HepG2 (cell line): ENCODE measurements around the gene MTFR1L. TPM values are rescaled to one million over a fixed set of nuclear protein-coding genes. Genes with fewer than 3 reads are reported as not detected.

Experiments used
- ATAC-seq: fragments of 200-7000 bp; cut with Tn5 transposase; 3 replicates; pipeline ENCODE4 v1.9.1; 2020; ENCODE audit warnings: mild to moderate bottlenecking, moderate library complexity
- BruUV-seq: library from RNA; stranded (reverse); fragments of 400-500 nt; replicated peaks from 2 replicates; lab custom pipeline; 2021; lab: Mats Ljungman, UMichigan
- CTCF ChIA-PET: fragments of 300-600 bp; formaldehyde crosslinking; extraction: SDS; loops from one replicate; lab custom pipeline; 2021; ENCODE audit warnings: low total read pairs, inconsistent platforms, low intra/inter-chr PET ratio; lab: Yijun Ruan, JAX
- POLR2A ChIA-PET: fragments of 350-600 bp; sonication (Branson Sonifier 250); formaldehyde crosslinking; loops from one replicate; lab custom pipeline; 2020; ENCODE audit warnings: antibody characterized with exemption, inconsistent platforms; lab: Yijun Ruan, JAX
- DNase-seq: peaks from one replicate; pipeline ENCODE4 v3.0.0-alpha.2; 2015; ENCODE audit warnings: low spot score
- FAIRE-seq: peaks from 3 replicates; lab custom pipeline; 2011; peaks lifted over from hg19 to GRCh38; lab: Jason Lieb, UNC
- H2AFZ ChIP-seq: one replicate; pipeline ENCODE4 v1.6.1; 2011; ENCODE audit warnings: low read length, inconsistent platforms
- H3K27ac ChIP-seq: fragments of 300-600 bp; 3 replicates; pipeline ENCODE4 v1.8.0; 2011; ENCODE audit warnings: mixed run types, mild to moderate bottlenecking, mixed read lengths, low read length, inconsistent platforms; ENCODE audit not compliant: insufficient read depth; ENCODE audit errors: extremely low read length
- H3K27me3 ChIP-seq, 2 experiments: fragments of 200-600 bp in 1 of 2; 2 replicates in 1 of 2; 3 replicates in 1 of 2; pipeline versions ENCODE4 v1.6.0 to v1.8.0; 2011; ENCODE audit warnings: low read length in 2 of 2, mild to moderate bottlenecking in 2 of 2, moderate library complexity in 2 of 2, inconsistent platforms in 1 of 2; ENCODE audit not compliant: insufficient read depth in 2 of 2, control insufficient read depth in 1 of 2
- H3K36me3 ChIP-seq, 2 experiments: fragments of 200-600 bp in 1 of 2; replicated peaks in 1 of 2; 2 replicates in 1 of 2; 3 replicates in 1 of 2; pipeline versions ENCODE4 v1.5.1 to v1.8.0; 2011; ENCODE audit warnings: low read length in 2 of 2, inconsistent platforms in 1 of 2; ENCODE audit not compliant: insufficient read depth in 2 of 2, control insufficient read depth in 1 of 2
- H3K4me1 ChIP-seq: 2 replicates; pipeline ENCODE4 v1.5.1; 2012; ENCODE audit warnings: low read length, inconsistent platforms; ENCODE audit not compliant: insufficient read depth
- H3K4me2 ChIP-seq: 2 replicates; pipeline ENCODE4 v1.6.0; 2011; ENCODE audit warnings: low read depth, low read length, inconsistent platforms
- H3K4me3 ChIP-seq, 3 experiments: fragments of 200-600 bp in 1 of 3; sonication (generic), shearing (Covaris generic) in 1 of 3; replicated peaks in 1 of 3; 2 replicates each; pipeline ENCODE4 v1.5.1; 2011 to 2016; ENCODE audit warnings: low read length in 3 of 3, inconsistent platforms in 2 of 3, low read depth in 2 of 3, mild to moderate bottlenecking in 2 of 3, control low read depth in 1 of 3, mixed read lengths in 1 of 3; ENCODE audit not compliant: insufficient read depth in 1 of 3
- H3K79me2 ChIP-seq: one replicate; pipeline ENCODE4 v1.6.1; 2011; ENCODE audit warnings: low read length, inconsistent platforms; ENCODE audit not compliant: insufficient read depth
- H3K9ac ChIP-seq: 2 replicates; pipeline ENCODE4 v1.6.0; 2011; ENCODE audit warnings: mild to moderate bottlenecking, low read depth, low read length, inconsistent platforms; ENCODE audit not compliant: insufficient read depth
- H3K9me3 ChIP-seq: 2 replicates; pipeline ENCODE4 v1.5.1; 2012; ENCODE audit warnings: mild to moderate bottlenecking, low read length
- H4K20me1 ChIP-seq: 2 replicates; pipeline ENCODE4 v1.6.0; 2011; ENCODE audit warnings: inconsistent platforms, mild to moderate bottlenecking, low read length, moderate library complexity; ENCODE audit not compliant: insufficient read depth
- CEBPG ChIP-seq: IDR thresholded peaks from 2 replicates; pipeline ENCODE4 v1.6.1; 2016
- KLF13 ChIP-seq: sonication (generic); formaldehyde crosslinking; IDR thresholded peaks from 2 replicates; pipeline ENCODE4 v1.4.0; 2020; ENCODE audit warnings: mild to moderate bottlenecking, missing genetic modification reagents
- KMT2A ChIP-seq: sonication (generic); formaldehyde crosslinking; IDR thresholded peaks from 2 replicates; pipeline ENCODE4 v1.4.0; 2020; ENCODE audit warnings: missing genetic modification reagents
- NFATC3 ChIP-seq: sonication (generic); formaldehyde crosslinking; IDR thresholded peaks from 2 replicates; pipeline ENCODE4 v1.5.1; 2020; ENCODE audit warnings: mild to moderate bottlenecking, missing genetic modification reagents
- ZFP36L2 ChIP-seq: sonication (generic); formaldehyde crosslinking; IDR thresholded peaks from 2 replicates; pipeline ENCODE4 v1.4.0; 2020; ENCODE audit warnings: missing genetic modification reagents
- ZNF33B ChIP-seq: sonication (generic); formaldehyde crosslinking; IDR thresholded peaks from 2 replicates; pipeline ENCODE4 v1.5.1; 2020; ENCODE audit warnings: mild to moderate bottlenecking, missing genetic modification reagents
- ZNF569 ChIP-seq: sonication (generic); formaldehyde crosslinking; IDR thresholded peaks from 2 replicates; pipeline ENCODE4 v1.5.0; 2020; ENCODE audit warnings: mild to moderate bottlenecking, missing genetic modification reagents, moderate library complexity, borderline replicate concordance
- ZNF724P ChIP-seq: sonication (generic); formaldehyde crosslinking; IDR thresholded peaks from 2 replicates; pipeline ENCODE4 v1.8.0; 2022; ENCODE audit warnings: missing genetic modification reagents, borderline replicate concordance
- ZSCAN12 ChIP-seq: sonication (generic); formaldehyde crosslinking; IDR thresholded peaks from 2 replicates; pipeline ENCODE4 v1.9.0; 2021; ENCODE audit warnings: mild to moderate bottlenecking, missing genetic modification reagents
- WGBS: methylation state at CpG from one replicate; pipeline ENCODE4 v1.1.6; 2017; ENCODE audit warnings: low lambda C conversion rate; 5-methylcytosine and 5-hydroxymethylcytosine counted together
- in situ Hi-C: cut with HindIII; loops from 2 replicates; pipeline ENCODE4 v1.10.0; 2017; ENCODE audit warnings: low pct_unique_long_range_greater_than_20kb; ENCODE audit not compliant: extremely low pct_ligation_motif_present
- intact Hi-C: fragments of 100-400 bp; cut with micrococcal nuclease; formaldehyde crosslinking; loops from one replicate; pipeline ENCODE4 v1.10.0; 2022; ENCODE audit not compliant: unreplicated experiment
- polyA plus RNA-seq, 8 experiments: library from polyadenylated mRNA; depleted of rRNA in 3 of 8; stranded (reverse) in 7 of 8; unstranded in 1 of 8; fragments of >200 nt; fragmentation: Illumina TruSeq in 4 of 8; extraction: Trizol in 4 of 8; gene quantifications; 2 replicates each; pipeline versions ENCODE4 v1.2.1 to v1.2.3, GENCODE V29; 2011 to 2016; ENCODE audit warnings: low read depth in 4 of 8, missing spikeins in 1 of 8, mixed read lengths in 1 of 8; ENCODE audit not compliant: insufficient read depth in 1 of 8
- total RNA-seq, 5 experiments: library from RNA; depleted of rRNA; stranded (reverse); fragments of >200 nt; fragmentation: Illumina TruSeq; extraction: Trizol; gene quantifications; 2 replicates each; pipeline ENCODE4 v1.2.3, GENCODE V29; 2016; ENCODE audit warnings: low read depth in 1 of 5
- TF ChIP-seq, protein P1 (sequence below): sonication (generic); formaldehyde crosslinking; IDR thresholded peaks from 2 replicates; pipeline ENCODE4 v1.5.1; 2020; ENCODE audit warnings: mild to moderate bottlenecking, missing genetic modification reagents, moderate library complexity

Gene MTFR1L
- total and polyA plus RNA-seq, 2 of the 13 experiments (the other 11 are each of a cell fraction or from before 2014, with no cell fraction given), result 38.0 to 55.7 TPM

DNA sequence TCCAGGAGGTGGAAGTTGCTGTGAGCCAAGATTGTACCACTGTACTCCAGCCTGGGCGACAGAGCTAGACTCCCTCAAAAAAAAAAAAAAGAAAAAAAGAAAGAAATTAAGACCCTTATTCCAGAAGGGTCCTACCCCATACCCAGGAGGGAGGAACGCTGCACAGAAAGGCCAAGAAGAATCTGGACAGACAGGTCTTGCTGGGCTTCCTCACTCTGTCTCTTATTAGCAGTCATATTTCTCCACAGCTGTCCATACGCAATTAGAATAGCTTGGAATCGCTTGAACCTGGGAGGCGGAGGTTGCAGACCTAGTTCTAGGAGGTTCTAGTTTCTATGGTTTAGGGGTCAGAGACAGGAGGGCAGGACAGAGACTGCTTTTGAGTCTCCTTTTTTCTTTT is 58.9 kb downstream of the MTFR1L start (continued):
- TF ChIP-seq ZNF33B (no peak), ZSCAN12 (CRISPR knock-in tag) (no peak), KLF13 (no peak), ZNF569 (CRISPR knock-in tag) (no peak), ZNF724P (CRISPR knock-in tag) (no peak), ZFP36L2 (CRISPR knock-in tag) (no peak)

DNA sequence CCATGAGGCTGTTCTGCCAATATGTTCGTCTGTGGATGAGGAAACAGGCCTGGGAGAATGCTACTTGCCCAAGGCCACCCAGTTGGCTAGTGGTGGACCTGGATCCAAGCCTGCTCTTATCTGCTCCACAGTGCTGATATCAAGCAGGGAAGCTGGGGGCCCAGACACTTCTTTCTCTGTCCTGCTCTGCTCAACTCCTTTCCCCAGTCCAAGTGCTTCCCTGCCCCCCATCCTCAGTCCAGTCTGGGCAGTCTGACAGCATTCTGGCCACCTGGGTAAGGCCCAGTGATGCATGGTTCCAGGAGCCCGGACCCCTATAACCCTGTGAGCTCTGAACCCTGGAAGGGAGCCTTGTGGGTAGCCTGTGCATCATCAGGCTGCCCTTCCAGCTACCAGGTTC is 59.9 kb downstream of the MTFR1L start:
- no peak overlapping the region for H3K27ac ChIP-seq
- no peak overlapping the region for H3K9ac ChIP-seq
- no peak overlapping the region; a peak in 1 of 6 replicates for H3K4me3 ChIP-seq
- peak overlapping the region; percentile 47 for H3K4me2 ChIP-seq
- CTCF ChIA-PET, result no interaction called here
- no peaks in the 10 kb centered on the region for H3K9me3 ChIP-seq
- intact Hi-C loops, result no loop called here
- POLR2A ChIA-PET, result interaction anchor here (0.7 to 1.2 kb wide), 3 partner anchors 12 to 118 kb away, joined by 3 to 4 read pairs (median 3); partner anchors contain the start of gene PAFAH2
- peaks cover 4% of the 10 kb centered on the region for H3K79me2 ChIP-seq
- ATAC-seq, result peak; percentile 15
- no peaks in the 10 kb centered on the region for H4K20me1 ChIP-seq
- 0% methylated on average over 2 of the region's 2 CpGs for WGBS
- BruUV-seq, result no TSS peak
- no peaks in the 10 kb centered on the region; a peak in 1 of 5 replicates for H3K27me3 ChIP-seq
- DNase-seq, result no peak
- no peaks in the 10 kb centered on the region for H3K36me3 ChIP-seq
- peaks cover 52% of the 10 kb centered on the region for H3K4me1 ChIP-seq
- in situ Hi-C loops, result no loop called here
- H2AFZ ChIP-seq, result no peak overlapping the region
- FAIRE-seq, result no peak
- TF ChIP-seq CEBPG (CRISPR knock-in tag), result 0 out of 2 replicates have a peak, but pooled peaks have one; percentile 4
- TF ChIP-seq, protein P1, sequence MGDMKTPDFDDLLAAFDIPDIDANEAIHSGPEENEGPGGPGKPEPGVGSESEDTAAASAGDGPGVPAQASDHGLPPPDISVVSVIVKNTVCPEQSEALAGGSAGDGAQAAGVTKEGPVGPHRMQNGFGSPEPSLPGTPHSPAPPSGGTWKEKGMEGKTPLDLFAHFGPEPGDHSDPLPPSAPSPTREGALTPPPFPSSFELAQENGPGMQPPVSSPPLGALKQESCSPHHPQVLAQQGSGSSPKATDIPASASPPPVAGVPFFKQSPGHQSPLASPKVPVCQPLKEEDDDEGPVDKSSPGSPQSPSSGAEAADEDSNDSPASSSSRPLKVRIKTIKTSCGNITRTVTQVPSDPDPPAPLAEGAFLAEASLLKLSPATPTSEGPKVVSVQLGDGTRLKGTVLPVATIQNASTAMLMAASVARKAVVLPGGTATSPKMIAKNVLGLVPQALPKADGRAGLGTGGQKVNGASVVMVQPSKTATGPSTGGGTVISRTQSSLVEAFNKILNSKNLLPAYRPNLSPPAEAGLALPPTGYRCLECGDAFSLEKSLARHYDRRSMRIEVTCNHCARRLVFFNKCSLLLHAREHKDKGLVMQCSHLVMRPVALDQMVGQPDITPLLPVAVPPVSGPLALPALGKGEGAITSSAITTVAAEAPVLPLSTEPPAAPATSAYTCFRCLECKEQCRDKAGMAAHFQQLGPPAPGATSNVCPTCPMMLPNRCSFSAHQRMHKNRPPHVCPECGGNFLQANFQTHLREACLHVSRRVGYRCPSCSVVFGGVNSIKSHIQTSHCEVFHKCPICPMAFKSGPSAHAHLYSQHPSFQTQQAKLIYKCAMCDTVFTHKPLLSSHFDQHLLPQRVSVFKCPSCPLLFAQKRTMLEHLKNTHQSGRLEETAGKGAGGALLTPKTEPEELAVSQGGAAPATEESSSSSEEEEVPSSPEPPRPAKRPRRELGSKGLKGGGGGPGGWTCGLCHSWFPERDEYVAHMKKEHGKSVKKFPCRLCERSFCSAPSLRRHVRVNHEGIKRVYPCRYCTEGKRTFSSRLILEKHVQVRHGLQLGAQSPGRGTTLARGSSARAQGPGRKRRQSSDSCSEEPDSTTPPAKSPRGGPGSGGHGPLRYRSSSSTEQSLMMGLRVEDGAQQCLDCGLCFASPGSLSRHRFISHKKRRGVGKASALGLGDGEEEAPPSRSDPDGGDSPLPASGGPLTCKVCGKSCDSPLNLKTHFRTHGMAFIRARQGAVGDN (CRISPR knock-in tag), result 0 out of 2 replicates have a peak, but pooled peaks have one; percentile 30
- TF ChIP-seq KMT2A, result no peak
- no peak for TF ChIP-seq NFATC3 (CRISPR knock-in tag)
